Calu3 (cell line): Measurements from ENCODE around the gene LCK. TPM values are rescaled to one million over a fixed set of nuclear protein-coding genes. Genes with fewer than 3 reads are reported as not detected.
A peak's percentile ranks its signal among the peaks of the same experiment; 100 is the strongest.

ENCODE experiments used
- BruUV-seq: library from RNA; stranded (reverse); fragments of 400-500 nt; replicated peaks from 2 replicates; lab custom pipeline; 2021; lab: Mats Ljungman, UMichigan
- CTCF ChIA-PET: fragments of 300-600 bp; sonication (Branson Sonifier 250); formaldehyde crosslinking; loops from one replicate; lab custom pipeline; 2022; ENCODE audit warnings: antibody characterized with exemption; lab: Charles Lee
- DNase-seq: peaks from one replicate; pipeline ENCODE4 v3.0.0; 2022
- H3K27ac Mint-ChIP-seq: one replicate; pipeline ENCODE4 v1.8.0; 2022; ENCODE audit warnings: mixed read lengths; ENCODE audit not compliant: unreplicated experiment
- H3K27me3 Mint-ChIP-seq: one replicate; pipeline ENCODE4 v1.8.0; 2022; ENCODE audit warnings: mixed read lengths; ENCODE audit not compliant: unreplicated experiment
- H3K36me3 Mint-ChIP-seq: one replicate; pipeline ENCODE4 v1.8.0; 2022; ENCODE audit warnings: mild to moderate bottlenecking, moderate library complexity, mixed read lengths; ENCODE audit not compliant: insufficient read depth, unreplicated experiment
- H3K4me1 Mint-ChIP-seq: one replicate; pipeline ENCODE4 v1.8.0; 2022; ENCODE audit warnings: mild to moderate bottlenecking, low read depth, mixed read lengths; ENCODE audit not compliant: unreplicated experiment
- H3K4me3 Mint-ChIP-seq: one replicate; pipeline ENCODE4 v1.8.0; 2022; ENCODE audit warnings: mild to moderate bottlenecking, low read depth, moderate library complexity, mixed read lengths; ENCODE audit not compliant: unreplicated experiment
- H3K9me3 Mint-ChIP-seq: one replicate; pipeline ENCODE4 v1.8.0; 2022; ENCODE audit warnings: low read depth, mixed read lengths; ENCODE audit not compliant: unreplicated experiment
- intact Hi-C: fragments of 100-400 bp; cut with micrococcal nuclease; formaldehyde crosslinking; loops from one replicate; pipeline ENCODE4 v1.10.0; 2022; ENCODE audit not compliant: unreplicated experiment
- total RNA-seq: library from RNA; stranded (reverse); gene quantifications from 2 replicates; pipeline ENCODE4 v1.2.3, GENCODE V29; 2022
- TF ChIP-seq, protein P1 (sequence below): fragments of 200-600 bp; IDR thresholded peaks from one replicate; pipeline ENCODE4 v1.8.0; 2022; ENCODE audit warnings: antibody characterized with exemption; ENCODE audit not compliant: unreplicated experiment

The LCK gene
- total RNA-seq, 1 experiment from 2014 or later: 0.66 TPM

DNA sequence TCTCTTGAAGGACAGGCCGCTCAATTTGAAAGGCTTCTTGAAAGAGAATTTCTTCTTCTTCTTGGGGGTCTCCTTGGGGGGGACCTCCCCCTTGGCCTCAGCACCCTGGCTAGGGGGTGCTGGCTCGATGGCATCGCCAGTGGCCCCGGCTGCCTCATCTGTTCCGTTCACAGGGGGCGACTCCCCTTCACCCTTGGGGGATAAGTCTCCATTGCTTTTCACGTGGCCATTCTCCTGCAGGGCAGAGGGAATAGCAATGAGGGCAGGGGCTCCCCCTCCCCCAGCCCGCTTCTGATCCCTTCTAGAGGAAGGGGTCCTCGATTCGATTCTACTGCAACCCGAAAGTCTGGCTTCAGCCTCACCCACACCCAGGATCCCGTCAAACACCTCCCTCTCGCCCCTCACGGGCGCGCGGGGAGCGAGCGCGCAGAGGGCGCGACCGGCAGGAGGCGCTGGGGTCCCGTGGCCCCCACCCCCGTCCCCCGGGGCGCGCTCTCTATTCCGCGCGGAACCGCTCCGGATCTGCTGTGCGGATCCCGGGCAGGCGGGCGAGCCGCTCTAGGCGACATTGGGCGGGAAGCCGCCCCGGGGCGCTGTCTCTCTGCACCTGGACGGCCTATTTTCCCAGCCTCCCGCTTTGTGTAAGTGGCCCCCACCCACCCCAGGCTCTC lies 83.9 kb downstream of the LCK start:
- intact Hi-C loops: no loop called here
- H3K9me3 Mint-ChIP-seq: no peaks in the 10 kb centered on the region

DNA sequence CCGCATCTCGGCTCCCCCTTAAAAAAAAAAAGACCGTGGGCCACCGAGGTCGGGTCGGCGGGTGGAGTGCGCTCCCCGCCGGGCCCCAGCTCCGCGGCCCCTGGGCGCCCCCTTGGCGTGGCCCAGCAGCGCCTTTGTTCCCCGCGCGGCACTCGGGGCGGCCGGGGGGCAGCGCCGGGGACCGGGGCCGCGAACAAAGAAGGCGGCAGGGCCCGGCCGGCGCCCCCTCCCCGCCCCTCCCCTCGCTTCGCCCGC lies 84.4 kb downstream of the LCK start:
- Mint-ChIP-seq H3K36me3 (peaks cover 65% of the 10 kb centered on the region), H3K9me3 (no peaks in the 10 kb centered on the region), H3K27me3 (no peaks in the 10 kb centered on the region), H3K4me3 (peak overlapping the region; percentile 85), H3K27ac (no peak overlapping the region), H3K4me1 (peaks cover 74% of the 10 kb centered on the region)
- intact Hi-C loops: no loop called here
- CTCF ChIA-PET: interaction anchor here (0.7 to 1.0 kb wide), 5 partner anchors 10 to 95 kb away, joined by 3 to 5 read pairs (median 3); partner anchors contain the start of gene BSDC1
- TF ChIP-seq, protein P1, sequence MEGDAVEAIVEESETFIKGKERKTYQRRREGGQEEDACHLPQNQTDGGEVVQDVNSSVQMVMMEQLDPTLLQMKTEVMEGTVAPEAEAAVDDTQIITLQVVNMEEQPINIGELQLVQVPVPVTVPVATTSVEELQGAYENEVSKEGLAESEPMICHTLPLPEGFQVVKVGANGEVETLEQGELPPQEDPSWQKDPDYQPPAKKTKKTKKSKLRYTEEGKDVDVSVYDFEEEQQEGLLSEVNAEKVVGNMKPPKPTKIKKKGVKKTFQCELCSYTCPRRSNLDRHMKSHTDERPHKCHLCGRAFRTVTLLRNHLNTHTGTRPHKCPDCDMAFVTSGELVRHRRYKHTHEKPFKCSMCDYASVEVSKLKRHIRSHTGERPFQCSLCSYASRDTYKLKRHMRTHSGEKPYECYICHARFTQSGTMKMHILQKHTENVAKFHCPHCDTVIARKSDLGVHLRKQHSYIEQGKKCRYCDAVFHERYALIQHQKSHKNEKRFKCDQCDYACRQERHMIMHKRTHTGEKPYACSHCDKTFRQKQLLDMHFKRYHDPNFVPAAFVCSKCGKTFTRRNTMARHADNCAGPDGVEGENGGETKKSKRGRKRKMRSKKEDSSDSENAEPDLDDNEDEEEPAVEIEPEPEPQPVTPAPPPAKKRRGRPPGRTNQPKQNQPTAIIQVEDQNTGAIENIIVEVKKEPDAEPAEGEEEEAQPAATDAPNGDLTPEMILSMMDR: no peak
- DNase-seq: no peak
- no TSS peak for BruUV-seq

More for the DNA sequence above, 83.9 kb downstream of the LCK start:
- H3K4me1 Mint-ChIP-seq: peaks cover 71% of the 10 kb centered on the region
- peaks cover 67% of the 10 kb centered on the region for H3K36me3 Mint-ChIP-seq
- peak; percentile 59 for DNase-seq
- BruUV-seq: no TSS peak
- H3K4me3 Mint-ChIP-seq: peak overlapping the region; percentile 85
- peak overlapping the region; percentile 80 for H3K27ac Mint-ChIP-seq
- TF ChIP-seq, protein P1: peak; percentile 86
- CTCF ChIA-PET: interaction anchor here (0.7 kb wide), 1 partner anchor 95 kb away, joined by 3 read pairs; no protein-coding TSS in a partner anchor
- H3K27me3 Mint-ChIP-seq: no peaks in the 10 kb centered on the region

Other genes starting within 250 kb of the LCK start
- gene KHDRBS1, start 237.4 kb upstream of the LCK start, total RNA-seq: 158 and 159 TPM in 2 replicates
- gene TMEM39B, start 178.3 kb upstream of the LCK start, total RNA-seq: 18.9 and 19.5 TPM in 2 replicates
- gene KPNA6, start 143.2 kb upstream of the LCK start, total RNA-seq: 84.3 and 84.4 TPM in 2 replicates
- 58.4 and 62.4 TPM in 2 replicates for gene TXLNA, start 71.6 kb upstream of the LCK start, total RNA-seq
- gene CCDC28B, start 50.7 kb upstream of the LCK start, total RNA-seq: 7.1 and 8.2 TPM in 2 replicates
- 6.6 and 7.6 TPM in 2 replicates for gene IQCC, start 45.6 kb upstream of the LCK start, total RNA-seq
- not detected in 2 replicates for gene DCDC2B, start 42.2 kb upstream of the LCK start, total RNA-seq
- gene TMEM234, start 28.9 kb upstream of the LCK start, total RNA-seq: 31.6 and 35.5 TPM in 2 replicates
- gene EIF3I, start 28.9 kb upstream of the LCK start, total RNA-seq: 178 and 186 TPM in 2 replicates
- gene FAM167B, start 4.0 kb upstream of the LCK start, total RNA-seq: 1.5 and 1.8 TPM in 2 replicates
- gene HDAC1, start 40.8 kb downstream of the LCK start, total RNA-seq: 186 and 197 TPM in 2 replicates
- 169 and 193 TPM in 2 replicates for gene MARCKSL1, start 85.0 kb downstream of the LCK start, total RNA-seq
- gene FAM229A, start 111.2 kb downstream of the LCK start, total RNA-seq: 7.3 and 7.5 TPM in 2 replicates
- gene TSSK3, start 111.3 kb downstream of the LCK start, total RNA-seq: 1.8 and 5.1 TPM in 2 replicates
- 48.5 and 49.4 TPM in 2 replicates for gene BSDC1, start 143.2 kb downstream of the LCK start, total RNA-seq
- 0.32 and 0.35 TPM in 2 replicates for gene ZBTB8B, start 213.8 kb downstream of the LCK start, total RNA-seq